ENCODE results near the gene CRACR2B. TPM values are rescaled to one million over a fixed set of nuclear protein-coding genes. Genes with fewer than 3 reads are reported as not detected.

CRACR2B gene
- total and polyA plus RNA-seq, 10 of the 15 experiments (the other 5 are each of a cell fraction or from before 2014, with no cell fraction given) = 0.10 to 33.7 (median 12.7) TPM

- TF ChIP-seq MLLT1 (IDR thresholded peaks at IDR 0.05) = no peak
Observed at GRCh38 chr11:827897-828192, at the start of gene CRACR2B (continued).

- no peak overlapping the region for H3K9ac ChIP-seq (ENCODE audit: control insufficient read depth, insufficient read depth, low read length)
- peaks cover 13% of the 10 kb centered on the region for H3K4me1 ChIP-seq (ENCODE audit: control insufficient read depth, insufficient read depth, low read length)
- ChIA-PET RAD21 (ENCODE audit: unreplicated experiment) (no interaction called here), POLR2A (interaction anchor here (0.7 kb wide), 1 partner anchor 46 kb away, joined by 3 read pairs; no protein-coding TSS in a partner anchor), CTCF (no interaction called here), SMC1A (ENCODE audit: uncharacterized antibody, unreplicated experiment) (no interaction called here)
- H3K9me3 ChIP-seq (replicated peaks; ENCODE audit: control insufficient read depth, insufficient read depth, low read length) = no peaks in the 10 kb centered on the region
- TSS peak; percentile 45 for BruUV-seq (replicated peaks)
- in situ Hi-C loops (cut with MboI) (no loop called here), intact Hi-C loops (cut with micrococcal nuclease; ENCODE audit: unreplicated experiment) (no loop called here)
- H2AFZ ChIP-seq (ENCODE audit: control insufficient read depth, low read depth, low read length) = no peak overlapping the region
- H3K36me3 ChIP-seq (ENCODE audit: control insufficient read depth in 2 of 2, insufficient read depth in 2 of 2, low read length in 1 of 2) = no peaks in the 10 kb centered on the region; a peak in 1 of 4 replicates
- FAIRE-seq (no peak), ATAC-seq (no peak), DNase-seq (ENCODE audit: low read depth, low spot score) (no peak)
- 92% methylated on average over 23 of the region's 23 CpGs for WGBS (ENCODE audit: insufficient coverage, insufficient replicate concordance, low lambda C conversion rate, missing lambda C conversion rate)
- peaks cover 36% of the 10 kb centered on the region for H3K79me2 ChIP-seq (ENCODE audit: control insufficient read depth, insufficient read depth, low read length)
- no peak overlapping the region for H3K27ac ChIP-seq (ENCODE audit: control insufficient read depth, insufficient read depth)
- no peak overlapping the region for H3K4me3 ChIP-seq
- H3K27me3 ChIP-seq (replicated peaks in 1 of 2; ENCODE audit: control insufficient read depth in 2 of 2, insufficient read depth in 2 of 2, low read length in 1 of 2) = no peaks in the 10 kb centered on the region
- no peak overlapping the region for H3K4me2 ChIP-seq (ENCODE audit: control insufficient read depth, insufficient read depth)
- no peaks in the 10 kb centered on the region for H4K20me1 ChIP-seq (ENCODE audit: control insufficient read depth, insufficient read depth)
- TF ChIP-seq RELB (IDR thresholded peaks at IDR 0.05; ENCODE audit: low read depth) (no peak), ZNF24 (IDR thresholded peaks at IDR 0.05) (no peak), SMAD5 (IDR thresholded peaks at IDR 0.05; ENCODE audit: low read depth) (no peak), IRF4 (IDR thresholded peaks at IDR 0.05; ENCODE audit: low read depth, low read length) (no peak), DPF2 (IDR thresholded peaks at IDR 0.05) (no peak), HDAC2 (IDR thresholded peaks at IDR 0.05) (no peak), ETV6 (conservative IDR thresholded peaks at IDR 0.05 in 1 of 2, IDR thresholded peaks at IDR 0.05 in 1 of 2; ENCODE audit: borderline replicate concordance in 1 of 2, low read depth in 1 of 2) (no peak), PBX3 (IDR thresholded peaks at IDR 0.05; ENCODE audit: insufficient replicate concordance, low read depth, low read length) (no peak), SIN3A (IDR thresholded peaks at IDR 0.05; ENCODE audit: low read depth, low read length) (no peak), NFYA (IDR thresholded peaks at IDR 0.05; ENCODE audit: borderline replicate concordance, low read depth, low read length) (no peak), E4F1 (IDR thresholded peaks at IDR 0.05; ENCODE audit: borderline replicate concordance, partially characterized antibody) (no peak), BRCA1 (IDR thresholded peaks at IDR 0.05; ENCODE audit: low read depth, low read length) (no peak), MXI1 (IDR thresholded peaks at IDR 0.05; ENCODE audit: low read depth, low read length) (no peak)
Observed at GRCh38 chr11:778976-779954, 48.5 kb upstream of the CRACR2B start.
